Keratinocyte (primary cell): ENCODE measurements around the gene ZC3H4. TPM values are rescaled to one million over a fixed set of nuclear protein-coding genes. Genes with fewer than 3 reads are reported as not detected.
A peak's percentile ranks its signal among the peaks of the same experiment; 100 is the strongest.

Experiments used
- DNase-seq: peaks from one replicate; pipeline ENCODE4 v3.0.0-alpha.2; 2011; ENCODE audit warnings: low read depth, missing footprints, low spot score
- FAIRE-seq: peaks from 2 replicates; lab custom pipeline; 2011; peaks lifted over from hg19 to GRCh38; lab: Jason Lieb, UNC
- H2AFZ ChIP-seq: 2 replicates; pipeline ENCODE4 v1.6.0; 2012; ENCODE audit warnings: low read length, control low read depth, inconsistent platforms; ENCODE audit not compliant: control insufficient read depth
- H3K27ac ChIP-seq: 2 replicates; pipeline ENCODE4 v1.5.1; 2011; ENCODE audit warnings: low read length; ENCODE audit not compliant: control insufficient read depth, insufficient read depth
- H3K27me3 ChIP-seq: 3 replicates; pipeline ENCODE4 v1.6.0; 2011; ENCODE audit warnings: low read length; ENCODE audit not compliant: control insufficient read depth, insufficient read depth; ENCODE audit errors: extremely low read depth
- H3K36me3 ChIP-seq, 2 experiments: 2 replicates in 1 of 2; 3 replicates in 1 of 2; pipeline ENCODE4 v1.5.1; 2011; ENCODE audit warnings: low read length in 2 of 2, mild to moderate bottlenecking in 1 of 2; ENCODE audit not compliant: control insufficient read depth in 2 of 2, insufficient read depth in 2 of 2; ENCODE audit errors: extremely low read depth in 1 of 2
- H3K4me1 ChIP-seq: 3 replicates; pipeline ENCODE4 v1.5.1; 2011; ENCODE audit warnings: low read length; ENCODE audit not compliant: control insufficient read depth, insufficient read depth; ENCODE audit errors: extremely low read depth
- H3K4me2 ChIP-seq: 3 replicates; pipeline ENCODE4 v1.6.0; 2011; ENCODE audit warnings: low read depth, low read length; ENCODE audit not compliant: control insufficient read depth, insufficient read depth; ENCODE audit errors: extremely low read depth
- H3K4me3 ChIP-seq, 3 experiments: fragments of 200-600 bp in 1 of 3; sonication (generic) in 1 of 3; 2 replicates in 2 of 3; 3 replicates in 1 of 3; pipeline ENCODE4 v1.5.1; 2011 to 2016; ENCODE audit warnings: low read length in 3 of 3, mild to moderate bottlenecking in 3 of 3, control low read depth in 2 of 3, inconsistent platforms in 1 of 3, low read depth in 1 of 3, mixed read lengths in 1 of 3, mixed run types in 1 of 3, moderate library complexity in 1 of 3; ENCODE audit not compliant: control insufficient read depth in 2 of 3, insufficient read depth in 2 of 3; ENCODE audit errors: extremely low read depth in 1 of 3
- H3K79me2 ChIP-seq: 2 replicates; pipeline ENCODE4 v1.6.0; 2012; ENCODE audit warnings: low read length; ENCODE audit not compliant: control insufficient read depth, insufficient read depth
- H3K9ac ChIP-seq: 3 replicates; pipeline ENCODE4 v1.6.0; 2011; ENCODE audit warnings: low read length; ENCODE audit not compliant: control insufficient read depth, insufficient read depth; ENCODE audit errors: extremely low read depth
- H3K9me1 ChIP-seq: 3 replicates; pipeline ENCODE4 v1.6.0; 2011; ENCODE audit warnings: low read length; ENCODE audit not compliant: control insufficient read depth, insufficient read depth; ENCODE audit errors: extremely low read depth
- H3K9me3 ChIP-seq: 2 replicates; pipeline ENCODE4 v1.5.1; 2012; ENCODE audit warnings: low read depth, low read length; ENCODE audit not compliant: control insufficient read depth
- H4K20me1 ChIP-seq: 3 replicates; pipeline ENCODE4 v1.6.0; 2011; ENCODE audit warnings: low read length; ENCODE audit not compliant: control insufficient read depth, insufficient read depth; ENCODE audit errors: extremely low read depth
- EZH2 ChIP-seq: IDR thresholded peaks from one replicate; pipeline ENCODE4 v1.6.1; 2012; ENCODE audit warnings: inconsistent platforms, mild to moderate bottlenecking, low read length, moderate library complexity
- dilution Hi-C: fragments of 300-500 bp; cut with MboI; formaldehyde crosslinking; loops from one replicate; pipeline ENCODE4 v1.7.0; 2020; ENCODE audit warnings: low sequenced_read_pairs; ENCODE audit not compliant: extremely low pct_ligation_motif_present
- polyA plus RNA-seq, 5 experiments: library from polyadenylated mRNA; depleted of rRNA in 3 of 5; stranded (reverse) in 3 of 5; stranded (forward) in 1 of 5; unstranded in 1 of 5; fragments of >200 nt; gene quantifications; 1 replicate in 1 of 5; 2 replicates in 3 of 5; 3 replicates in 1 of 5; pipeline versions ENCODE4 v1.2.1 to v1.2.3, GENCODE V29; 2011 to 2012; ENCODE audit warnings: missing spikeins in 2 of 5, low read depth in 1 of 5, low replicate concordance in 1 of 5
- TF ChIP-seq, protein P1 (sequence below), 3 experiments: IDR thresholded peaks in 1 of 3; conservative IDR thresholded peaks in 1 of 3; optimal IDR thresholded peaks in 1 of 3; 2 replicates in 2 of 3; 3 replicates in 1 of 3; pipeline versions ENCODE3 to v1.5.1; 2011; ENCODE audit warnings: low read length in 3 of 3, mild to moderate bottlenecking in 3 of 3, moderate library complexity in 2 of 3, control low read depth in 1 of 3, inconsistent platforms in 1 of 3; ENCODE audit not compliant: insufficient read depth in 2 of 3; ENCODE audit errors: extremely low read depth in 1 of 3

Gene ZC3H4
- polyA plus RNA-seq, 1 donor (not counting 4 experiments of a cell fraction or from before 2014, with no cell fraction given): 5.6 TPM

- no peak overlapping the region for H3K4me3 ChIP-seq
- H3K9ac ChIP-seq: peak overlapping the region; percentile 13
- no peak overlapping the region for H2AFZ ChIP-seq
- dilution Hi-C loops: no loop called here
- H4K20me1 ChIP-seq: no peaks in the 10 kb centered on the region
- TF ChIP-seq EZH2: no peak
- TF ChIP-seq, protein P1, sequence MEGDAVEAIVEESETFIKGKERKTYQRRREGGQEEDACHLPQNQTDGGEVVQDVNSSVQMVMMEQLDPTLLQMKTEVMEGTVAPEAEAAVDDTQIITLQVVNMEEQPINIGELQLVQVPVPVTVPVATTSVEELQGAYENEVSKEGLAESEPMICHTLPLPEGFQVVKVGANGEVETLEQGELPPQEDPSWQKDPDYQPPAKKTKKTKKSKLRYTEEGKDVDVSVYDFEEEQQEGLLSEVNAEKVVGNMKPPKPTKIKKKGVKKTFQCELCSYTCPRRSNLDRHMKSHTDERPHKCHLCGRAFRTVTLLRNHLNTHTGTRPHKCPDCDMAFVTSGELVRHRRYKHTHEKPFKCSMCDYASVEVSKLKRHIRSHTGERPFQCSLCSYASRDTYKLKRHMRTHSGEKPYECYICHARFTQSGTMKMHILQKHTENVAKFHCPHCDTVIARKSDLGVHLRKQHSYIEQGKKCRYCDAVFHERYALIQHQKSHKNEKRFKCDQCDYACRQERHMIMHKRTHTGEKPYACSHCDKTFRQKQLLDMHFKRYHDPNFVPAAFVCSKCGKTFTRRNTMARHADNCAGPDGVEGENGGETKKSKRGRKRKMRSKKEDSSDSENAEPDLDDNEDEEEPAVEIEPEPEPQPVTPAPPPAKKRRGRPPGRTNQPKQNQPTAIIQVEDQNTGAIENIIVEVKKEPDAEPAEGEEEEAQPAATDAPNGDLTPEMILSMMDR (optimal IDR thresholded peaks at IDR 0.05 in 1 of 3, IDR thresholded peaks at IDR 0.05 in 1 of 3, conservative IDR thresholded peaks at IDR 0.05 in 1 of 3; ENCODE audit: extremely low read depth in 1 of 3, insufficient read depth in 2 of 3, low read length in 3 of 3): no peak
- H3K9me1 ChIP-seq: peaks cover 4% of the 10 kb centered on the region
- H3K9me3 ChIP-seq: no peaks in the 10 kb centered on the region
- no peaks in the 10 kb centered on the region for H3K27me3 ChIP-seq
- H3K4me1 ChIP-seq: peaks cover 15% of the 10 kb centered on the region
- H3K27ac ChIP-seq: peak overlapping the region; percentile 68
- no peak for DNase-seq
- H3K36me3 ChIP-seq: peaks cover 11 to 36% of the 10 kb centered on the region in 2 experiments
- peaks cover 76% of the 10 kb centered on the region for H3K79me2 ChIP-seq
- FAIRE-seq: no peak
- peak overlapping the region; percentile 64 for H3K4me2 ChIP-seq
Measured at GRCh38 chr19:47096721-47097120, 16.9 kb downstream of the ZC3H4 start.

- Histone ChIP-seq H3K9me1 (peaks cover 4% of the 10 kb centered on the region), H3K27me3 (no peaks in the 10 kb centered on the region), H3K36me3 (peaks cover 11 to 36% of the 10 kb centered on the region in 2 experiments), H3K4me2 (peak overlapping the region; percentile 64), H3K4me1 (peaks cover 15% of the 10 kb centered on the region), H3K9me3 (no peaks in the 10 kb centered on the region), H4K20me1 (no peaks in the 10 kb centered on the region), H3K4me3 (peak overlapping the region in 1 of 3 experiments; percentile 14), H3K79me2 (peaks cover 73% of the 10 kb centered on the region), H3K27ac (peak overlapping the region; percentile 68), H3K9ac (peak overlapping the region; percentile 44), H2AFZ (no peak overlapping the region)
- dilution Hi-C loops: no loop called here
- peak; percentile 29 for FAIRE-seq
- no peak for TF ChIP-seq EZH2
- TF ChIP-seq, protein P1 (optimal IDR thresholded peaks at IDR 0.05 in 1 of 3, IDR thresholded peaks at IDR 0.05 in 1 of 3, conservative IDR thresholded peaks at IDR 0.05 in 1 of 3; ENCODE audit: extremely low read depth in 1 of 3, insufficient read depth in 2 of 3, low read length in 3 of 3): no peak
- DNase-seq: no peak
Measured at GRCh38 chr19:47096100-47096704, 17.4 kb downstream of the ZC3H4 start.
